Endothelial cell (in vitro differentiated cells): ENCODE data around the gene MICAL3. TPM values are rescaled to one million over a fixed set of nuclear protein-coding genes. Genes with fewer than 3 reads are reported as not detected.
A peak's percentile ranks its signal among the peaks of the same experiment; 100 is the strongest.

Experiments
- DNase-seq: peaks from one replicate; pipeline ENCODE4 v3.0.0; 2021; ENCODE audit warnings: low spot score
- H3K27ac Mint-ChIP-seq: one replicate; pipeline ENCODE4 v1.8.0; 2021; ENCODE audit warnings: mixed read lengths, inconsistent platforms; ENCODE audit not compliant: unreplicated experiment
- H3K27me3 Mint-ChIP-seq: one replicate; pipeline ENCODE4 v1.8.0; 2021; ENCODE audit warnings: mild to moderate bottlenecking, moderate library complexity, mixed read lengths, inconsistent platforms; ENCODE audit not compliant: unreplicated experiment
- H3K36me3 Mint-ChIP-seq: one replicate; pipeline ENCODE4 v1.8.0; 2021; ENCODE audit warnings: mild to moderate bottlenecking, low read depth, mixed read lengths, inconsistent platforms; ENCODE audit not compliant: unreplicated experiment
- H3K4me1 Mint-ChIP-seq: one replicate; pipeline ENCODE4 v1.8.0; 2021; ENCODE audit warnings: mild to moderate bottlenecking, mixed read lengths, inconsistent platforms; ENCODE audit not compliant: unreplicated experiment
- H3K4me3 Mint-ChIP-seq: one replicate; pipeline ENCODE4 v1.8.0; 2021; ENCODE audit warnings: mild to moderate bottlenecking, mixed read lengths, inconsistent platforms; ENCODE audit not compliant: unreplicated experiment
- H3K9me3 Mint-ChIP-seq: one replicate; pipeline ENCODE4 v1.8.0; 2021; ENCODE audit warnings: mixed read lengths, inconsistent platforms; ENCODE audit not compliant: unreplicated experiment
- CTCF ChIP-seq: fragments of 200-600 bp; sonication (generic); IDR thresholded peaks from one replicate; pipeline ENCODE4 v1.5.0; 2021; ENCODE audit warnings: antibody characterized with exemption; ENCODE audit not compliant: unreplicated experiment
- total RNA-seq: library from RNA; stranded (reverse); fragmentation: NEBNext Ultra II Directional; extraction: Animal tissue kit (Norgen Biotek cat#: 25700); gene quantifications from one replicate; pipeline ENCODE4 v1.2.1, GENCODE V29; 2021; ENCODE audit not compliant: unreplicated experiment

The MICAL3 gene
- total RNA-seq, 1 donor from 2014 or later: 54.3 TPM

DNA sequence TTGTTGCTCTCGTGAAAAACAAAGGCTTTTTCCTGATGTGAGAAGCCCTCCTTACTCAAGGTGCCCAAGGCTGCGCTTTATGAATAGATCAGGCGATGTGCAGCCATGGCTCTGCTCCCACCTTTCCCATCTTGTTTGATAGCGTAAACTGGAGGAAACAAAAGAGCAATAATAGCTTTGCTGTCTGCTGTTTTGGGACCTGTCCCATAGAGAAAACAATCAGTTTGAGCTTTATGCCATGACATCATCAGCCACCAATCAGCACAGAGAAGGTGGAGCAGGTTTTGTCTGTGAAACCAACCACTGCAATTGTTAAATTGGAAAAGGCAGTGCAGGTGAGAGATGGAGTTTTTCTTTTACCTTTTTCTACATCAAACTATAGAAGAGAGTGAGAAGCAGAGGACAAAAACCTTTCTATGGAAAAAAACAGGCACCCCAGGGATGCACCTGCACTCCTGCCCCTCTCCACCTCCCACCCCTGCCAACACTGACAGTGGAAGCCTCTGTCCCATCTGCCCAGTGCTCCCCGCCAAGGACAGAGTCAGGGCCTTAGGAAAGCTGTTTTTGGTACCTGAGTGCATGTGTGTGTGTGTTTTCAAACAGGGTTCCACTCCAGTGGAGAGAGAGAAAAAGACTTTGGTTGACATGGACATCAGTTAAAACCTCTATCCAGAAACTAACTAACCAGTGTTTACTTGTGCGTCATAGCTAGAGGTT is 80.7 kb downstream of the MICAL3 start:
- Mint-ChIP-seq H3K4me3 (no peak overlapping the region), H3K27ac (peak overlapping the region; percentile 34), H3K27me3 (peaks cover 2% of the 10 kb centered on the region), H3K4me1 (peaks cover 31% of the 10 kb centered on the region), H3K9me3 (no peaks in the 10 kb centered on the region), H3K36me3 (no peaks in the 10 kb centered on the region)
- DNase-seq: no peak
- TF ChIP-seq CTCF: no peak

- Mint-ChIP-seq H3K4me3 (peak overlapping the region; percentile 62), H3K27ac (peak overlapping the region; percentile 78), H3K9me3 (no peaks in the 10 kb centered on the region), H3K27me3 (peaks cover 2% of the 10 kb centered on the region), H3K4me1 (peaks cover 27% of the 10 kb centered on the region), H3K36me3 (no peaks in the 10 kb centered on the region)
- no peak for DNase-seq
- TF ChIP-seq CTCF: no peak
Measured at GRCh38 chr22:17942721-17943120, 81.6 kb downstream of the MICAL3 start.

- Mint-ChIP-seq H3K9me3 (no peaks in the 10 kb centered on the region), H3K27ac (no peak overlapping the region), H3K4me3 (no peak overlapping the region), H3K27me3 (peaks cover 2% of the 10 kb centered on the region), H3K36me3 (no peaks in the 10 kb centered on the region), H3K4me1 (peaks cover 18% of the 10 kb centered on the region)
- TF ChIP-seq CTCF: no peak
- no peak for DNase-seq
Measured at GRCh38 chr22:17941471-17942406, 82.6 kb downstream of the MICAL3 start.

DNA sequence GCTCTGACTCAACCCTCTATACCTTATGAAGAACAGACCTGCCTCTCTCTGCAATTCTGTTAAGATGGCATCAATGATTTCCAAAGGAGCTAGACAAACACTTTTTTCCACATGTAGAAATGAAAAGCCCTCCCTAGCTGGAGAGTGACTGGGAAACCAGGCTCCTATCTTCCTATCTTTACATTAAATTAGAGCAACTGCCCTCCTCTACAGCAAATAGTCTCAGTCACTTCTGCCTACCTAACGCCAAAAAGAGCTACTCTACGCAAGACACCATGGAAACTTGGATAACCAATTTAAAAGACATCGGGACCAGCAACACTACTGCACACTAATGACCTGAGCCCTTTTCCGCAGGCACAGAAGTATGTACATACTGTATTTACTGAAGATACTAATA is 84.8 kb downstream of the MICAL3 start:
- no peaks in the 10 kb centered on the region for H3K36me3 Mint-ChIP-seq
- peaks cover 9% of the 10 kb centered on the region for H3K4me1 Mint-ChIP-seq
- no peak for DNase-seq
- H3K9me3 Mint-ChIP-seq: no peaks in the 10 kb centered on the region
- no peak for TF ChIP-seq CTCF
- H3K4me3 Mint-ChIP-seq: no peak overlapping the region
- peaks cover 3% of the 10 kb centered on the region for H3K27me3 Mint-ChIP-seq
- no peak overlapping the region for H3K27ac Mint-ChIP-seq

- Mint-ChIP-seq H3K27me3 (peaks cover 2% of the 10 kb centered on the region), H3K36me3 (no peaks in the 10 kb centered on the region), H3K4me1 (peaks cover 9% of the 10 kb centered on the region), H3K9me3 (no peaks in the 10 kb centered on the region), H3K4me3 (no peak overlapping the region), H3K27ac (no peak overlapping the region)
- no peak for DNase-seq
- no peak for TF ChIP-seq CTCF
Measured at GRCh38 chr22:17939011-17939410, 85.3 kb downstream of the MICAL3 start.
